ENCODE results near the gene ADAMTS9. TPM values are rescaled to one million over a fixed set of nuclear protein-coding genes. Genes with fewer than 3 reads are reported as not detected.

ADAMTS9 gene
- total RNA-seq, 1 donor from 2014 or later, result 5.1 TPM

- TF ChIP-seq CTCF (IDR thresholded peaks at IDR 0.05), result no peak
- peaks cover 4% of the 10 kb centered on the region for H3K4me1 Mint-ChIP-seq (ENCODE audit: low read depth)
- no peak for DNase-seq (ENCODE audit: low spot score)
Measured at GRCh38 chr3:64600246-64600950, 87.4 kb downstream of the ADAMTS9 start.

GRCh38 chr3:64599651-64600050, 88.1 kb downstream of the ADAMTS9 start:
- Mint-ChIP-seq H3K36me3 (ENCODE audit: low read depth) (peaks cover 2% of the 10 kb centered on the region), H3K9me3 (ENCODE audit: low read depth) (no peaks in the 10 kb centered on the region), H3K4me1 (ENCODE audit: low read depth) (peaks cover 11% of the 10 kb centered on the region), H3K4me3 (ENCODE audit: unreplicated experiment) (no peak overlapping the region), H3K27ac (ENCODE audit: unreplicated experiment) (no peak overlapping the region), H3K27me3 (ENCODE audit: low read depth) (no peaks in the 10 kb centered on the region)
- no peak for TF ChIP-seq CTCF (IDR thresholded peaks at IDR 0.05)
- no peak for DNase-seq (ENCODE audit: low spot score)

More at GRCh38 chr3:64600246-64600950, 87.4 kb downstream of the ADAMTS9 start:
- H3K27me3 Mint-ChIP-seq (ENCODE audit: low read depth), result no peaks in the 10 kb centered on the region
- H3K36me3 Mint-ChIP-seq (ENCODE audit: low read depth), result peaks cover 2% of the 10 kb centered on the region
- H3K9me3 Mint-ChIP-seq (ENCODE audit: low read depth), result no peaks in the 10 kb centered on the region
- no peak overlapping the region for H3K27ac Mint-ChIP-seq (ENCODE audit: unreplicated experiment)
- H3K4me3 Mint-ChIP-seq (ENCODE audit: unreplicated experiment), result no peak overlapping the region

- no peak overlapping the region for H3K4me3 Mint-ChIP-seq (ENCODE audit: unreplicated experiment)
- no peaks in the 10 kb centered on the region for H3K9me3 Mint-ChIP-seq (ENCODE audit: low read depth)
- peaks cover 11% of the 10 kb centered on the region for H3K4me1 Mint-ChIP-seq (ENCODE audit: low read depth)
- no peak for DNase-seq (ENCODE audit: low spot score)
- TF ChIP-seq CTCF (IDR thresholded peaks at IDR 0.05), result no peak
- H3K27me3 Mint-ChIP-seq (ENCODE audit: low read depth), result no peaks in the 10 kb centered on the region
- H3K36me3 Mint-ChIP-seq (ENCODE audit: low read depth), result no peaks in the 10 kb centered on the region
- H3K27ac Mint-ChIP-seq (ENCODE audit: unreplicated experiment), result peak overlapping the region; percentile 74
Measured at GRCh38 chr3:64595253-64595694, 92.5 kb downstream of the ADAMTS9 start.

- H3K27me3 Mint-ChIP-seq (ENCODE audit: low read depth), result no peaks in the 10 kb centered on the region
- H3K27ac Mint-ChIP-seq (ENCODE audit: unreplicated experiment), result no peak overlapping the region
- H3K36me3 Mint-ChIP-seq (ENCODE audit: low read depth), result no peaks in the 10 kb centered on the region
- no peak overlapping the region for H3K4me3 Mint-ChIP-seq (ENCODE audit: unreplicated experiment)
- no peak for TF ChIP-seq CTCF (IDR thresholded peaks at IDR 0.05)
- H3K4me1 Mint-ChIP-seq (ENCODE audit: low read depth), result peaks cover 11% of the 10 kb centered on the region
- no peak for DNase-seq (ENCODE audit: low spot score)
- no peaks in the 10 kb centered on the region for H3K9me3 Mint-ChIP-seq (ENCODE audit: low read depth)
Measured at GRCh38 chr3:64594134-64594533, 93.7 kb downstream of the ADAMTS9 start.

- H3K9me3 Mint-ChIP-seq (ENCODE audit: low read depth), result no peaks in the 10 kb centered on the region
- H3K27ac Mint-ChIP-seq (ENCODE audit: unreplicated experiment), result no peak overlapping the region
- H3K4me1 Mint-ChIP-seq (ENCODE audit: low read depth), result peaks cover 11% of the 10 kb centered on the region
- H3K36me3 Mint-ChIP-seq (ENCODE audit: low read depth), result no peaks in the 10 kb centered on the region
- no peaks in the 10 kb centered on the region for H3K27me3 Mint-ChIP-seq (ENCODE audit: low read depth)
- DNase-seq (ENCODE audit: low spot score), result no peak
- no peak overlapping the region for H3K4me3 Mint-ChIP-seq (ENCODE audit: unreplicated experiment)
- TF ChIP-seq CTCF (IDR thresholded peaks at IDR 0.05), result no peak
Measured at GRCh38 chr3:64593350-64593749, 94.5 kb downstream of the ADAMTS9 start.
